GM13976 (cell line): ENCODE results near the gene RPTN.

Experiments
- DNase-seq: peaks from one replicate; pipeline ENCODE4 v3.0.0; 2012; ENCODE audit warnings: low spot score
- in situ Hi-C: fragments of 300-500 bp; cut with MboI; formaldehyde crosslinking; loops from one replicate; pipeline ENCODE4 v1.12.0; 2022; ENCODE audit warnings: low sequenced_read_pairs, mixed read lengths, inconsistent platforms; ENCODE audit not compliant: unreplicated experiment
- TF ChIP-seq, protein P1 (sequence below): IDR thresholded peaks from 2 replicates; pipeline ENCODE4 v1.5.1; 2012; ENCODE audit warnings: borderline replicate concordance, mild to moderate bottlenecking; ENCODE audit not compliant: insufficient read depth; ENCODE audit errors: extremely low read depth, missing control alignments, control extremely low read depth

The RPTN gene

DNA sequence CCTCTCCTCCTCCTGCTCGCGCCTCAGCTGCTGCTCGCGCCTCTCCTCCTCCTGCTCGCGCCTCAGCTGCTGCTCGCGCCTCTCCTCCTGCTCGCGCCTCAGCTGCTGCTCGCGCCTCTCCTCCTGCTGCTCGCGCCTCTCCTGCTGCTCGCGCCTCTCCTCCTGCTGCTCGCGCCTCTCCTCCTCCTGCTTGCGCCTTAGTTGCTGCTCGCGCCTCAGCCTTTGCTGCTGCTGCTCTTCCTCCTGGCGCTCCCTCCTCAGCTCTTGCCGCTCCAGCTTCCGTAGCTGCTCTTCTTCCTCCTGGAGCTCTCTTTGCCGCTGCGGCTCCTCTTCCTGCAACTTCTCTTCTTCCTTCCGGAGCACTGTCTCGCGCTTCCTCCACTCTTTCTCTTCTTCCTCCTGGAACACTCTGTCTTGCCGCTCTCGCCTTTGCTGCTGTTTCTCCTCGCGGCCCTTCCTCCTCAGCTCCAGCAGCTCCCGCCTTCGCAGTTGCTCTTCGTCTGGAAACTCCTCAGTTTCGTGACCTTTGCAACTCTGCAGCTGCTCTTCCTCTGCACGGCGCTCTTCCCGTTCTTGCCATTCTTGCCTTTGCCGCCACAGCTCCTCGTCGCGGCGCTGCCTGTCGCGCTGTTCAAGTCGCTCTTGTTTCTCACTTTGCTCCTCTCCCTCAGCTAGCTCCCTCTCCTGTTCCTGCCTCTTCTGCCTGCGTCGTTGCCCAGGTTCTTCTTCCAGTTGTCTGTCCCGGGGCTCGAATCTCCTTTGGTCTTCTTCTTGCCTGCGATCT, 46.7 kb downstream of the RPTN start:
- DNase-seq: no peak
- in situ Hi-C loops: no loop called here
- TF ChIP-seq, protein P1, sequence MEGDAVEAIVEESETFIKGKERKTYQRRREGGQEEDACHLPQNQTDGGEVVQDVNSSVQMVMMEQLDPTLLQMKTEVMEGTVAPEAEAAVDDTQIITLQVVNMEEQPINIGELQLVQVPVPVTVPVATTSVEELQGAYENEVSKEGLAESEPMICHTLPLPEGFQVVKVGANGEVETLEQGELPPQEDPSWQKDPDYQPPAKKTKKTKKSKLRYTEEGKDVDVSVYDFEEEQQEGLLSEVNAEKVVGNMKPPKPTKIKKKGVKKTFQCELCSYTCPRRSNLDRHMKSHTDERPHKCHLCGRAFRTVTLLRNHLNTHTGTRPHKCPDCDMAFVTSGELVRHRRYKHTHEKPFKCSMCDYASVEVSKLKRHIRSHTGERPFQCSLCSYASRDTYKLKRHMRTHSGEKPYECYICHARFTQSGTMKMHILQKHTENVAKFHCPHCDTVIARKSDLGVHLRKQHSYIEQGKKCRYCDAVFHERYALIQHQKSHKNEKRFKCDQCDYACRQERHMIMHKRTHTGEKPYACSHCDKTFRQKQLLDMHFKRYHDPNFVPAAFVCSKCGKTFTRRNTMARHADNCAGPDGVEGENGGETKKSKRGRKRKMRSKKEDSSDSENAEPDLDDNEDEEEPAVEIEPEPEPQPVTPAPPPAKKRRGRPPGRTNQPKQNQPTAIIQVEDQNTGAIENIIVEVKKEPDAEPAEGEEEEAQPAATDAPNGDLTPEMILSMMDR: no peak

DNA sequence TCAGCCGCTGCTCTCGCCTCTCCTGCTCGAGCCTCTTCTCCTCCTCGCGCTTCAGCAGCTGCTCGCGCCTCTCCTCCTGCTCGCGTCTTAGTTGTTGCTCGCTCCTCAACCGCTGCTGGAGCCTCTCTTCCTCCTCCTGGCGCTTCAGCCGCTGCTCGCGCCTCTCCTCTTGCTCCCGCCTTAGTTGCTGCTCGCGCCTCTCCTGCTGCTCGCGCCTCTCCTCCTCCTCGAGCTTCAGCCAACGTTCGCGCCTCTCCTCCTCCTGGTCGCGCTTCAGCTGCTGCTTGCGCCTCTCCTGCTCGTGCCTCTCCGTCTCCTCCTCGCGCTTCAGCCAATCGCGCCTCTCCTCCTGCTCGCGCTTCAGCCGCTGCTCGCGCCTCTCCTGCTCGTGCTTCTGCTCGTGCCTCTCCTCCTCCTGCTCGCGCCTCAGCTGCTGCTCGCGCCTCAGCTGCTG, 47.5 kb downstream of the RPTN start:
- in situ Hi-C loops: no loop called here
- TF ChIP-seq, protein P1: no peak
- peak; percentile 38 for DNase-seq

DNA sequence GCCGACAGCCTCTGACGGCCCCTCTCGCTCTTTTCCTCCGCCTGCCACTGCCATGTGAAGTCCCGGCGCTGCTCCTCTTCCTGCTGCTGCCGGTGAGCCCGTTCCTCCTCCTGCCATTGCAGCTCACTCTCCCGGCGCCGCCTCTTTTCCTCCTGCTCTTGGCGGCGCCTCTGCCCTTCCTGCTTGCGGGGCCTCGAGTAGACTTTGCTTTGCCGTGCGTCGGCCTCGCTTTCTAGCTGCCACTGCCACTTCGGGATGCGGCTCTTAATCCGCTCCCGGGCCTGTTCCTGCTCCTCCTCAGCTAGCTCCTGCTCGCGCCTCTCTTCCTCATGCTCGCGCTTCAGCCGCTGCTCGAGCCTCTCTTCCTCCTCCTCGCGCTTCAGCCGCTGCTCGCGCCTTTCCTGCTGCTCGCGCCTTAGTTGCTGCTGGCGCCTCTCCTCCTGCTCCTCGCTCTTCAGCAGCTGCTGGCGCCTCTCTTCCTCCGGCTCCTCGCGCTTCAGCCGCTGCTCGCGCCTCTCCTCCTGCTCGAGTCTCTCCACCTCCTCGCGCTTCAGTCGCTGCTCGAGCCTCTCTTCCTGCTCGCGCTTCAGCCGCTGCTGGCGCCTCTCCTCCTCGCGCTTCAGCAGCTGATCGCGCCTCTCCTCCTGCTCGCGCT, 48.0 kb downstream of the RPTN start:
- DNase-seq: peak; percentile 46

DNA sequence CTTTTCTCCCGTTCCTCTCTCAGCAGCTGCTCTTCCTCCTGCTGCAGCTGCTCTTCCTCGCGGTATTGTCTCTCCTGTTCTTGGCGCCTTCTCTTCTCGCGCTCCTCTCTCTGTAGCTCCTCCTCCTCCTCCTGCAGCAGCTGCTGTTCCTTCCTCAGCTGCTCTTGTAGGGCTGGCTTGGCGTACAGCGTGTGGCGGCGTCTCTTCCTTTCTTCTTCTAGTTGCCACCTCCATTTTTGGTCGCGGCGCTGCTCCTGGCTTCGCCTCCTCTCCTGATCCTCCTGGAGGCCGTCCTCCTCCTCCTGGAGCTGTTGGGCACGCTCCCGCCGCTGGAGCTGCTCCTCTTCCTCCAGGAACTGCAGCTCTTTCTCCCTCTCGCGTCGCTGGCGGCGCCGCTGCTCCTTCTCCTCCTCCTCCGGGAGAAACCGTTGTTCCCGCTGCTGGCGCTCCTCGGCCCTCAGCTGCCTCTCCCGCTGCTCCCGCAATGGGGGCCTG, 48.6 kb downstream of the RPTN start:
- peak; percentile 40 for DNase-seq
- TF ChIP-seq, protein P1: no peak
- in situ Hi-C loops: no loop called here

More for the DNA sequence above, 48.0 kb downstream of the RPTN start:
- in situ Hi-C loops: no loop called here
- TF ChIP-seq, protein P1: no peak

DNA sequence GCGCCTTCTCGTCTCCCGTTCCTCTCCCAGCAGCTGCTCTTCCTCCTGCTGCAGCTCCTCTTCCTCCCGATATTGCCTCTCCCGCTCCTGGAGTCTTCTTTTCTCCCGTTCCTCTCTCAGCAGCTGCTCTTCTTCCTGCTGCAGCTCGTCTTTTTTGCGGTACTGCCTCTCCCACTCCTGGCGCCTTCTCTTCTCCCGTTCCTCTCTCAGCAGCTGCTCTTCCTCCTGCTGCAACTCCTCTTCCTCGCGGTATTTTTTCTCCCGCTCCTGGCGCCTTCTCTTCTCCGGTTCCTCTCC, 49.1 kb downstream of the RPTN start:
- TF ChIP-seq, protein P1: no peak
- in situ Hi-C loops: no loop called here
- no peak for DNase-seq

DNA sequence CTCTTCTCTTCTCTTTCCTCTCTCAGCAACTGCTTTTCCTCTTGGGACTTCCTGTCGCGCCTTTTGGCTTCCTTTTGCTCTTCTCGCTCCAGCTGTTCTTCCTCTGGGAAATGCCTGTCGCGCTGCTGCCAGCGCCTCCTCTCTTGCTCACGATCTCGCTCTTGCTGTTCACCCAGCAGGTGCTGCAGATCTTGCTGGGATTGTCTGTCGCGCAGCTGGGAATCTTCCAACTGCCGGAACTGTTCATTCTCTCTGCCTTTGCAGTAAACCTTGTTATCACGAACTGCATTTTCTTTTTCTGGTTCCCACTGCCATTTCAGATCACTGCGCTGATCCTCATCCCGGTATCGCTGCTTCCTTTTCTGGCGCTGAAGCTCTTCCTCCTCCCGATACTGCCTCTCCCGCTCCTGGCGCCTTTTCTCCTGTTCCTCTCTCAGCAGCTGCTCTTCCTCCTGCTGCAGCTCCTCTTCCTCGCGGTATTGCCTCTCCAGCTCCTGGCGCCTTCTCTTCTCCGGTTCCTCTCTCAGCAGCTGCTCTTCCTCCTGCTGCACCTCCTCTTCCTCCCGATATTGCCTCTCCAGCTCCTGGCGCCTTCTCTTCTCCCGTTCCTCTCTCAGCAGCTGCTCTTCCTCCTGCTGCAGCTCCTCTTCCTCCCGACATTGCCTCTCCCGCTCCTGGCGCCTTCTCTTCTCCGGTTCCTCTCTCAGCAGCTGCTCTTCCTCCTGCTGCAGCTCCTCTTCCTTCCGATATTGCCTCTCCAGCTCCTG, 49.6 kb downstream of the RPTN start:
- no peak for DNase-seq
- in situ Hi-C loops: no loop called here
- TF ChIP-seq, protein P1: no peak
